NB4 (cell line): ENCODE measurements around the gene ENTREP3.

Experiments used
- MYC ChIP-seq: IDR thresholded peaks from 2 replicates; pipeline ENCODE4 v1.6.1; 2011; ENCODE audit warnings: low read depth, low read length
- POLR2A ChIP-seq: IDR thresholded peaks from 2 replicates; pipeline ENCODE4 v1.6.1; 2011; ENCODE audit warnings: mild to moderate bottlenecking; ENCODE audit not compliant: insufficient read length; ENCODE audit errors: extremely low read depth
- TF ChIP-seq, protein P1 (sequence below): IDR thresholded peaks from one replicate; pipeline ENCODE4 v1.5.1; 2012; ENCODE audit warnings: low read depth, low read length
- TF ChIP-seq, protein P2 (sequence below): IDR thresholded peaks from 2 replicates; pipeline ENCODE4 v1.6.1; 2011; ENCODE audit warnings: low read depth, low read length

DNA sequence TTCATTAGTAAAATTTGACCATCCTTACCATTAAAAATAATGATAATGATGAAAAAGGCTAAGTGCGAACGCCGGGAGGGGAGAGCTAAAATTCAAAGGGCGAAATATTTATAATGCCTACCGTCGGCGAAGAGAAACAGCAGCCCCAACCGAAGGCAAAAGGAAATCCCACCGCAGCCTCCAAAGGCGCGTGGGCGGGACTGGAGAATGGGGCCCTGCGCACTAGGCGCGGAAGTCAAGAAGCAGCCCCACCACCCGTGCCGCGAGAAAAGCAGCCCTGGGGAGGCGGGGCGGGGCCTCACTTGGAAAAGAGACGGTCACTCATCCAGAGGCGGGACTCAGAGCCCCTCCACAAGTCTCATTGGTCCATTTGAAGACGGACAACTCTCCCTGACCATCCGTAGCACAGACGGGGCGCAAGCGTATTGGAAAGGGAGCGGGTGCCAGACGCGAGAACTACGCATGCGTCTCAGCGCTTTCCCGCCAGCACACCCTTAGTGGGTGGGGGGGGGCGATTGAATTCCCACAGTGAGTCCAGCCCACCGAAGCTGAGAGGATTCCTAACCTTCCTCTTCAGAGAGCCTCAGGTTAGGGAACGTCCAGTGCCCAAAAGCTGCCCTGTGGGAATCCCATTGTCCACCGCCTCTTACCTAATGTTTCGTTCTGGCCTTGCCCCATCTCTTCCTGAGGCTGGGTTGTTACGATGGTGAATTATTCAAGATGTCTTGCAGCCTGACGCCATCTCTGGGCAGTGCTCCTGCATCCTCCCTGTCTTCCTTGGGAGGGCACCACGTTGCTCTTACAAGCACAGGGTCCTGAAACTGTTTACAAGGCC is 27.8 kb downstream of the ENTREP3 start:
- TF ChIP-seq, protein P1, sequence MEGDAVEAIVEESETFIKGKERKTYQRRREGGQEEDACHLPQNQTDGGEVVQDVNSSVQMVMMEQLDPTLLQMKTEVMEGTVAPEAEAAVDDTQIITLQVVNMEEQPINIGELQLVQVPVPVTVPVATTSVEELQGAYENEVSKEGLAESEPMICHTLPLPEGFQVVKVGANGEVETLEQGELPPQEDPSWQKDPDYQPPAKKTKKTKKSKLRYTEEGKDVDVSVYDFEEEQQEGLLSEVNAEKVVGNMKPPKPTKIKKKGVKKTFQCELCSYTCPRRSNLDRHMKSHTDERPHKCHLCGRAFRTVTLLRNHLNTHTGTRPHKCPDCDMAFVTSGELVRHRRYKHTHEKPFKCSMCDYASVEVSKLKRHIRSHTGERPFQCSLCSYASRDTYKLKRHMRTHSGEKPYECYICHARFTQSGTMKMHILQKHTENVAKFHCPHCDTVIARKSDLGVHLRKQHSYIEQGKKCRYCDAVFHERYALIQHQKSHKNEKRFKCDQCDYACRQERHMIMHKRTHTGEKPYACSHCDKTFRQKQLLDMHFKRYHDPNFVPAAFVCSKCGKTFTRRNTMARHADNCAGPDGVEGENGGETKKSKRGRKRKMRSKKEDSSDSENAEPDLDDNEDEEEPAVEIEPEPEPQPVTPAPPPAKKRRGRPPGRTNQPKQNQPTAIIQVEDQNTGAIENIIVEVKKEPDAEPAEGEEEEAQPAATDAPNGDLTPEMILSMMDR, result no peak
- TF ChIP-seq, protein P2, sequence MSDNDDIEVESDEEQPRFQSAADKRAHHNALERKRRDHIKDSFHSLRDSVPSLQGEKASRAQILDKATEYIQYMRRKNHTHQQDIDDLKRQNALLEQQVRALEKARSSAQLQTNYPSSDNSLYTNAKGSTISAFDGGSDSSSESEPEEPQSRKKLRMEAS, result peak; percentile 52; the same call in 1 of the 2 replicates
- TF ChIP-seq POLR2A, result peak; percentile 85
- peak; percentile 64; the same call in 1 of the 2 replicates for TF ChIP-seq MYC
